HG02798 (cell line): Measurements from ENCODE around the gene AMZ1.
"Not testable (repeated sequence)": the region's sequence is repeated elsewhere in the genome, so short reads cannot be mapped to it uniquely, and the experiment has no call there.

Source experiments
- ATAC-seq: cut with Tn5 transposase; IDR thresholded peaks from one replicate; pipeline ENCODE4 v1.9.1; 2021; ENCODE audit warnings: mild to moderate bottlenecking; ENCODE audit not compliant: unreplicated experiment, poor library complexity

Gene AMZ1

GRCh38 chr7:2737771-2738540 lies 50.0 kb downstream of the AMZ1 start:
- ATAC-seq, result no peak

- ATAC-seq, result no peak
Measured at GRCh38 chr7:2738766-2739549, 51.0 kb downstream of the AMZ1 start.

- ATAC-seq, result not testable (repeated sequence)
Measured at GRCh38 chr7:2743523-2744185, 55.7 kb downstream of the AMZ1 start.

- not testable (repeated sequence) for ATAC-seq
Measured at GRCh38 chr7:2748684-2749083, 60.7 kb downstream of the AMZ1 start.

GRCh38 chr7:2750004-2750407 lies 62.0 kb downstream of the AMZ1 start:
- ATAC-seq, result no peak

GRCh38 chr7:2751086-2751485 lies 63.1 kb downstream of the AMZ1 start:
- no peak for ATAC-seq

- no peak for ATAC-seq
Measured at GRCh38 chr7:2753148-2753547, 65.1 kb downstream of the AMZ1 start.

GRCh38 chr7:2754086-2754485 lies 66.1 kb downstream of the AMZ1 start:
- no peak for ATAC-seq

- no peak for ATAC-seq
Measured at GRCh38 chr7:2754912-2755311, 66.9 kb downstream of the AMZ1 start.

GRCh38 chr7:2755531-2755930 lies 67.5 kb downstream of the AMZ1 start:
- no peak for ATAC-seq

GRCh38 chr7:2757361-2757903 lies 69.4 kb downstream of the AMZ1 start:
- peak; percentile 13 for ATAC-seq

- peak; percentile 75 for ATAC-seq
Measured at GRCh38 chr7:2757904-2758672, 70.1 kb downstream of the AMZ1 start.

- ATAC-seq, result no peak
Measured at GRCh38 chr7:2758673-2759616, 70.9 kb downstream of the AMZ1 start.

GRCh38 chr7:2759736-2760097 lies 71.7 kb downstream of the AMZ1 start:
- ATAC-seq, result no peak

GRCh38 chr7:2760098-2760889 lies 72.3 kb downstream of the AMZ1 start:
- no peak for ATAC-seq

- ATAC-seq, result no peak
Measured at GRCh38 chr7:2761131-2761624, 73.2 kb downstream of the AMZ1 start.

- no peak for ATAC-seq
Measured at GRCh38 chr7:2761801-2762497, 73.9 kb downstream of the AMZ1 start.

GRCh38 chr7:2763597-2763996 lies 75.6 kb downstream of the AMZ1 start:
- no peak for ATAC-seq
